HCT116 (cell line): ENCODE data around the gene ZFHX3. TPM values are rescaled to one million over a fixed set of nuclear protein-coding genes. Genes with fewer than 3 reads are reported as not detected.

ENCODE experiments used
- ATAC-seq: fragments of 200-7000 bp; cut with Tn5 transposase; 2 replicates; pipeline ENCODE4 v1.9.1; 2020; ENCODE audit warnings: mild to moderate bottlenecking, moderate library complexity
- BruUV-seq: library from RNA; stranded (reverse); fragments of 400-500 nt; replicated peaks from 2 replicates; lab custom pipeline; 2021; lab: Mats Ljungman, UMichigan
- CTCF ChIA-PET: fragments of 300-600 bp; sonication (Branson Sonifier 250); formaldehyde crosslinking; loops from one replicate; lab custom pipeline; 2021; ENCODE audit warnings: antibody characterized with exemption; lab: Charles Lee
- POLR2A ChIA-PET: fragments of 300-600, 350-600 bp; sonication (Branson Sonifier 250); formaldehyde crosslinking; loops from one replicate; lab custom pipeline; 2021; ENCODE audit warnings: antibody characterized with exemption; lab: Charles Lee
- RAD21 ChIA-PET, 2 experiments: fragments of 300-600 bp; sonication (Branson Sonifier 250); formaldehyde crosslinking; loops; one replicate each; lab custom pipeline; 2023; ENCODE audit warnings: low total read pairs in 2 of 2; ENCODE audit not compliant: uncharacterized antibody in 2 of 2, unreplicated experiment in 2 of 2, low non-redundant PET in 1 of 2; lab: Charles Lee
- DNase-seq: peaks from one replicate; pipeline ENCODE4 v3.0.0-alpha.2; 2010; ENCODE audit warnings: low read depth, low spot score
- H2AFZ ChIP-seq: fragments of 200-600 bp; shearing (Covaris generic), sonication (generic); 2 replicates; pipeline ENCODE4 v1.6.1; 2017; ENCODE audit warnings: low read depth, mixed run types, mixed read lengths, antibody characterized with exemption, low read length; ENCODE audit not compliant: poor library complexity, severe bottlenecking
- H3K27ac ChIP-seq: 2 replicates; pipeline ENCODE4 v1.5.1; 2012; ENCODE audit warnings: low read depth, low read length
- H3K27me3 ChIP-seq: fragments of 200-600 bp; sonication (generic); 2 replicates; pipeline ENCODE4 v1.6.1; 2016; ENCODE audit warnings: mixed run types, low read length, mixed read lengths; ENCODE audit not compliant: insufficient read depth
- H3K36me3 ChIP-seq, 2 experiments: fragments of 200-500 bp in 1 of 2; fragments of 200-600 bp in 1 of 2; sonication (Bioruptor generic) in 1 of 2; sonication (generic) in 1 of 2; 2 replicates each; pipeline versions ENCODE4 v1.5.1 to v1.6.1; 2014 to 2016; ENCODE audit warnings: low read length in 2 of 2, inconsistent platforms in 1 of 2, mixed read lengths in 1 of 2, mixed run types in 1 of 2; ENCODE audit not compliant: insufficient read depth in 2 of 2, control insufficient read depth in 1 of 2
- H3K4me1 ChIP-seq, 2 experiments: fragments of 200-600 bp in 1 of 2; sonication (generic) in 1 of 2; 2 replicates each; pipeline versions ENCODE4 v1.5.1 to v1.6.1; 2012 to 2017; ENCODE audit warnings: low read length in 2 of 2, inconsistent platforms in 1 of 2, mild to moderate bottlenecking in 1 of 2, mixed read lengths in 1 of 2, mixed run types in 1 of 2, moderate library complexity in 1 of 2; ENCODE audit not compliant: insufficient read depth in 2 of 2, control insufficient read depth in 1 of 2
- H3K4me2 ChIP-seq: fragments of 200-600 bp; sonication (generic); 2 replicates; pipeline ENCODE4 v1.6.1; 2017; ENCODE audit warnings: mixed run types, low read length, mixed read lengths
- H3K4me3 ChIP-seq, 2 experiments: fragments of 200-600 bp in 1 of 2; sonication (generic) in 1 of 2; replicated peaks in 1 of 2; 2 replicates each; pipeline ENCODE4 v1.5.1; 2011 to 2016; ENCODE audit warnings: low read length in 2 of 2, control low read depth in 1 of 2, low read depth in 1 of 2, mild to moderate bottlenecking in 1 of 2, mixed read lengths in 1 of 2, mixed run types in 1 of 2
- H3K79me2 ChIP-seq: fragments of 200-600 bp; sonication (generic); 2 replicates; pipeline ENCODE4 v1.6.1; 2017; ENCODE audit warnings: mild to moderate bottlenecking, mixed run types, low read length, moderate library complexity, mixed read lengths; ENCODE audit not compliant: insufficient read depth
- H3K9ac ChIP-seq: fragments of 200-600 bp; sonication (generic); 2 replicates; pipeline ENCODE4 v1.6.1; 2016; ENCODE audit warnings: low read length, mixed read lengths
- H3K9me2 ChIP-seq: fragments of 200-600 bp; sonication (generic), shearing (Covaris generic); 2 replicates; pipeline ENCODE4 v1.6.1; 2017; ENCODE audit warnings: mixed run types, mild to moderate bottlenecking, moderate library complexity; ENCODE audit not compliant: insufficient read depth
- H3K9me3 ChIP-seq, 2 experiments: fragments of 200-500 bp in 1 of 2; fragments of 200-600 bp in 1 of 2; sonication (Bioruptor generic) in 1 of 2; sonication (generic) in 1 of 2; 2 replicates each; pipeline ENCODE4 v1.6.1; 2014 to 2017; ENCODE audit warnings: low read length in 2 of 2, mixed read lengths in 2 of 2, inconsistent platforms in 1 of 2, low read depth in 1 of 2, mild to moderate bottlenecking in 1 of 2, mixed run types in 1 of 2, moderate library complexity in 1 of 2; ENCODE audit not compliant: control insufficient read depth in 1 of 2, insufficient read depth in 1 of 2
- H4K20me1 ChIP-seq: fragments of 200-600 bp; sonication (generic), shearing (Covaris generic); 2 replicates; pipeline ENCODE4 v1.6.1; 2017; ENCODE audit warnings: mixed run types, mild to moderate bottlenecking, moderate library complexity; ENCODE audit not compliant: insufficient read depth
- CBX3 ChIP-seq: IDR thresholded peaks from 2 replicates; pipeline ENCODE4 v1.6.1; 2012; ENCODE audit warnings: low read depth
- CEBPB ChIP-seq: IDR thresholded peaks from 2 replicates; pipeline ENCODE4 v1.6.1; 2012; ENCODE audit warnings: low read depth
- EZH2 ChIP-seq: fragments of 200-600 bp; sonication (generic); IDR thresholded peaks from 2 replicates; pipeline ENCODE4 v1.6.1; 2017; ENCODE audit warnings: antibody characterized with exemption, mixed run types
- POLR2A ChIP-seq: IDR thresholded peaks from 2 replicates; pipeline ENCODE4 v1.7.0; 2011; ENCODE audit warnings: borderline replicate concordance; ENCODE audit not compliant: insufficient read depth, insufficient read length; ENCODE audit errors: extremely low read depth
- RAD21 ChIP-seq: IDR thresholded peaks from 2 replicates; pipeline ENCODE4 v1.6.1; 2012; ENCODE audit warnings: low read depth, mild to moderate bottlenecking
- SIN3A ChIP-seq: IDR thresholded peaks from 2 replicates; pipeline ENCODE4 v1.6.1; 2012; ENCODE audit warnings: low read depth
- SP1 ChIP-seq: IDR thresholded peaks from 2 replicates; pipeline ENCODE4 v1.6.1; 2012; ENCODE audit warnings: low read depth
- TCF7L2 ChIP-seq: IDR thresholded peaks from 2 replicates; pipeline ENCODE4 v1.7.0; 2011; ENCODE audit warnings: borderline replicate concordance, inconsistent platforms; ENCODE audit not compliant: insufficient read depth, insufficient read length; ENCODE audit errors: extremely low read depth
- ZFX ChIP-seq: fragments of 450-650 bp; IDR thresholded peaks from 2 replicates; pipeline ENCODE4 v1.6.1; 2017
- ZNF274 ChIP-seq: fragments of 200-500 bp; sonication (Bioruptor generic); IDR thresholded peaks from 2 replicates; pipeline ENCODE4 v1.6.1; 2014; ENCODE audit warnings: mild to moderate bottlenecking, low read depth, low read length, inconsistent platforms
- intact Hi-C: fragments of 100-400 bp; cut with micrococcal nuclease; formaldehyde crosslinking; loops from 2 replicates; pipeline ENCODE4 v1.10.0; 2022
- total RNA-seq: library from RNA; stranded (reverse); gene quantifications from one replicate; pipeline ENCODE4 v1.2.1, GENCODE V29; 2021; ENCODE audit not compliant: unreplicated experiment
- TF ChIP-seq, protein P1 (sequence below): IDR thresholded peaks from 2 replicates; pipeline ENCODE4 v1.6.1; 2012; ENCODE audit warnings: low read depth
- TF ChIP-seq, protein P2 (sequence below): IDR thresholded peaks from 2 replicates; pipeline ENCODE4 v1.6.1; 2011; ENCODE audit warnings: mild to moderate bottlenecking, low read length, moderate library complexity; ENCODE audit not compliant: insufficient replicate concordance; ENCODE audit errors: extremely low read depth

The ZFHX3 gene
- total RNA-seq, 1 experiment from 2014 or later, result 6.3 TPM

DNA sequence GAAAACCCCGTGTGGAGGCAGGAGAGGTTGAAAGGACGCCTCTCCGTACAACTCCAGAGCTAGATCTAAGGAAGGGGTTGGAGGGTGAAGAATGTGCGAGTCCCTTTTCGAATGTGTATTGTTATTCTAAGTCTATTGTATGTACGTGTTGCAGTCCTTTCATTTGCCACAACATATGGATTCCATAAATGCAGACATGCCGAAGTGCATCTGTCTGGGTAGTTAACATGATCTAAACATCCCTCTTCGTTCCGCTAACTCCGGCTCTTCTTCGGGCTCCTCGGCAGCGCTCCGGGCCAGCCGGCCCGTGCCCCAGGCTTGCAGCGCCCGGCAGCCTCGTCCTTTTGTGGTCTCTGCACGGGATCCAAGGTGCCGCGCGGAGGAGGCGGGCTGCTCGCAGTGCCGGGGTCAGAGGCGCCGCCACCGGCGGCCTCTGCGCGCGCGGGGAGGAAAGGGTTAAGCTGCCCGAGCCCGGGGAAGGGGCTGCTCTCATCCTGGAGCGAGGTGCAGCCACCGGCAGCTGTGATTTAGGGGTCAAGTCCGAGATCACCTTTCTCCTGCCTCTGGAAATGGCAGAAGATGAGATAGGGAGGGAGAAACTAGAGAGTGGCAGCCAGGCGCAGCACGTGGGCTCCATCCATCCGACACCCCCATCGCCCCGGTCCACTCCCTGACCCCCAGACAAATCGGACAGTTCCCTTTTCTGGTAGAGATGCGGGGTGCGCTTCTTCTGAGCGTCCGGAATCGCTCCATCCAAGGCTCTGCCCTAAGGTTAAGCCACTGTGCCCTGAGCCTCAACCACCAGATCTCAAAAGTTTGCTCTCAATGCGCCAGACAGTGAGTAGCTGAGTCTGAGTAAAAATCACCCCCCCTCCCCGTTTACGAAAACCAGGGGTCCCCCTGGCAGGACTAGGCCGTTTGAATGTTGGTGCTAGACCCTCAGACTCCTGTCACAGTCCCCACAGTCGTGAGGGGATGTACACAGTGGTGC, 15.1 kb upstream of the ZFHX3 start:
- Histone ChIP-seq H3K27me3 (no peaks in the 10 kb centered on the region), H3K9me3 (no peaks in the 10 kb centered on the region), H3K4me2 (no peak overlapping the region), H3K27ac (no peak overlapping the region), H3K9me2 (0 out of 2 replicates have a peak, but pooled peaks cover 2% of the 10 kb centered on the region), H2AFZ (no peak overlapping the region), H3K4me3 (no peak overlapping the region), H3K4me1 (peaks cover 3 to 12% of the 10 kb centered on the region in 2 experiments; a peak in 3 of 4 replicates)
- ATAC-seq, result no peak
- ChIA-PET CTCF (no interaction called here), POLR2A (no interaction called here)
- TF ChIP-seq SP1, result no peak
- no peak for TF ChIP-seq CBX3
- TF ChIP-seq, all 23 proteins: peak for 0
- DNase-seq, result no peak
- RAD21 ChIA-PET, result interaction anchor here in 1 of 2 experiments (0.7 kb wide), 1 partner anchor 38 kb away, joined by 4 read pairs; no protein-coding TSS in a partner anchor
- no peak overlapping the region for H3K9ac ChIP-seq
- H3K79me2 ChIP-seq, result no peaks in the 10 kb centered on the region
- no TSS peak for BruUV-seq
- no peaks in the 10 kb centered on the region for H4K20me1 ChIP-seq
- intact Hi-C loops, result no loop called here
- no peaks in the 10 kb centered on the region for H3K36me3 ChIP-seq

DNA sequence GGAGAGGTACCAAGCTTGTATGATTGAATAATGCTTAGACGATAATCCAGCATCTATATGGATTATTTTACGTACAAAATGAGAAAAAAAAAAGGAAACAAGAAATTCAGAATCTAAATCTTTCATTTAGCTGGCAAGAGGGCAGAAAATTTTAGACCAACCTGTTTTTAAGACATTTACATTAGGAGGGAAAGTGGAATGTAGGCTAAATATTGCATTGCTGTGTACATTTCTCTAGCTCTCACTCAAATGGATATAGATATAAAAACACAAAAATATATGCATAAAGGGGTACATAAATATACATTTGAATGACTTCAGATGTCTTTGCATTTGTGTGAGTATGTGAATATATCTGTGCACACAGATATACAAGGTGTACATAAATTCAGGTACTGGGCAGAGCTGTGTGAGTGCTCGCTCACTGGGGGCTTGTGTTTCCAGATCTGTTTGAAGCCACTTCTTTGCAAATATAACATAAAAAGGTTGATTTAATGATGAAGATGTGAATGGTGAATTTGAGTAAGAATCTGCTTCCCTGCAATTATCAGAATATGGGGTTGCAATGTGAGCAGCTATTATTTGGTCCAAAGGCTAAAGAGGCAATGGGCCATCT, 14.2 kb upstream of the ZFHX3 start:
- no peak for ATAC-seq
- no peak for DNase-seq
- ChIA-PET POLR2A (no interaction called here), RAD21 (no interaction called here), CTCF (interaction anchor here (1.3 kb wide), 1 partner anchor 114 kb away, joined by 3 read pairs; no protein-coding TSS in a partner anchor)
- no peak overlapping the region for H2AFZ ChIP-seq
- H3K4me3 ChIP-seq, result no peak overlapping the region
- no peaks in the 10 kb centered on the region for H3K27me3 ChIP-seq
- H3K4me1 ChIP-seq, result peaks cover 4 to 12% of the 10 kb centered on the region in 2 experiments; a peak in 3 of 4 replicates
- no peaks in the 10 kb centered on the region for H4K20me1 ChIP-seq
- no peaks in the 10 kb centered on the region for H3K36me3 ChIP-seq
- no peak overlapping the region for H3K27ac ChIP-seq
- H3K79me2 ChIP-seq, result peaks cover 6% of the 10 kb centered on the region
- no TSS peak for BruUV-seq
- intact Hi-C loops, result no loop called here
- no peaks in the 10 kb centered on the region for H3K9me2 ChIP-seq
- H3K9me3 ChIP-seq, result no peaks in the 10 kb centered on the region
- no peak overlapping the region for H3K4me2 ChIP-seq
- no peak overlapping the region for H3K9ac ChIP-seq
- TF ChIP-seq, protein P1, sequence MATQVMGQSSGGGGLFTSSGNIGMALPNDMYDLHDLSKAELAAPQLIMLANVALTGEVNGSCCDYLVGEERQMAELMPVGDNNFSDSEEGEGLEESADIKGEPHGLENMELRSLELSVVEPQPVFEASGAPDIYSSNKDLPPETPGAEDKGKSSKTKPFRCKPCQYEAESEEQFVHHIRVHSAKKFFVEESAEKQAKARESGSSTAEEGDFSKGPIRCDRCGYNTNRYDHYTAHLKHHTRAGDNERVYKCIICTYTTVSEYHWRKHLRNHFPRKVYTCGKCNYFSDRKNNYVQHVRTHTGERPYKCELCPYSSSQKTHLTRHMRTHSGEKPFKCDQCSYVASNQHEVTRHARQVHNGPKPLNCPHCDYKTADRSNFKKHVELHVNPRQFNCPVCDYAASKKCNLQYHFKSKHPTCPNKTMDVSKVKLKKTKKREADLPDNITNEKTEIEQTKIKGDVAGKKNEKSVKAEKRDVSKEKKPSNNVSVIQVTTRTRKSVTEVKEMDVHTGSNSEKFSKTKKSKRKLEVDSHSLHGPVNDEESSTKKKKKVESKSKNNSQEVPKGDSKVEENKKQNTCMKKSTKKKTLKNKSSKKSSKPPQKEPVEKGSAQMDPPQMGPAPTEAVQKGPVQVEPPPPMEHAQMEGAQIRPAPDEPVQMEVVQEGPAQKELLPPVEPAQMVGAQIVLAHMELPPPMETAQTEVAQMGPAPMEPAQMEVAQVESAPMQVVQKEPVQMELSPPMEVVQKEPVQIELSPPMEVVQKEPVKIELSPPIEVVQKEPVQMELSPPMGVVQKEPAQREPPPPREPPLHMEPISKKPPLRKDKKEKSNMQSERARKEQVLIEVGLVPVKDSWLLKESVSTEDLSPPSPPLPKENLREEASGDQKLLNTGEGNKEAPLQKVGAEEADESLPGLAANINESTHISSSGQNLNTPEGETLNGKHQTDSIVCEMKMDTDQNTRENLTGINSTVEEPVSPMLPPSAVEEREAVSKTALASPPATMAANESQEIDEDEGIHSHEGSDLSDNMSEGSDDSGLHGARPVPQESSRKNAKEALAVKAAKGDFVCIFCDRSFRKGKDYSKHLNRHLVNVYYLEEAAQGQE, result no peak
- TF ChIP-seq RAD21, result no peak
- TF ChIP-seq TCF7L2, result no peak
- no peak for TF ChIP-seq CBX3
- TF ChIP-seq, protein P2, sequence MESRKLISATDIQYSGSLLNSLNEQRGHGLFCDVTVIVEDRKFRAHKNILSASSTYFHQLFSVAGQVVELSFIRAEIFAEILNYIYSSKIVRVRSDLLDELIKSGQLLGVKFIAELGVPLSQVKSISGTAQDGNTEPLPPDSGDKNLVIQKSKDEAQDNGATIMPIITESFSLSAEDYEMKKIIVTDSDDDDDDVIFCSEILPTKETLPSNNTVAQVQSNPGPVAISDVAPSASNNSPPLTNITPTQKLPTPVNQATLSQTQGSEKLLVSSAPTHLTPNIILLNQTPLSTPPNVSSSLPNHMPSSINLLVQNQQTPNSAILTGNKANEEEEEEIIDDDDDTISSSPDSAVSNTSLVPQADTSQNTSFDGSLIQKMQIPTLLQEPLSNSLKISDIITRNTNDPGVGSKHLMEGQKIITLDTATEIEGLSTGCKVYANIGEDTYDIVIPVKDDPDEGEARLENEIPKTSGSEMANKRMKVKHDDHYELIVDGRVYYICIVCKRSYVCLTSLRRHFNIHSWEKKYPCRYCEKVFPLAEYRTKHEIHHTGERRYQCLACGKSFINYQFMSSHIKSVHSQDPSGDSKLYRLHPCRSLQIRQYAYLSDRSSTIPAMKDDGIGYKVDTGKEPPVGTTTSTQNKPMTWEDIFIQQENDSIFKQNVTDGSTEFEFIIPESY, result no peak
- no peak for TF ChIP-seq SP1
- TF ChIP-seq POLR2A, result no peak
- TF ChIP-seq ZFX, result no peak
- TF ChIP-seq CEBPB, result no peak
- no peak for TF ChIP-seq SIN3A
- TF ChIP-seq ZNF274, result no peak
- no peak for TF ChIP-seq EZH2
